GM21737 (cell line): ENCODE results near the gene CACNA2D3.

Source experiments
- ATAC-seq: cut with Tn5 transposase; IDR thresholded peaks from one replicate; pipeline ENCODE4 v1.9.1; 2021; ENCODE audit warnings: mild to moderate bottlenecking, moderate library complexity; ENCODE audit not compliant: unreplicated experiment

Gene CACNA2D3

DNA sequence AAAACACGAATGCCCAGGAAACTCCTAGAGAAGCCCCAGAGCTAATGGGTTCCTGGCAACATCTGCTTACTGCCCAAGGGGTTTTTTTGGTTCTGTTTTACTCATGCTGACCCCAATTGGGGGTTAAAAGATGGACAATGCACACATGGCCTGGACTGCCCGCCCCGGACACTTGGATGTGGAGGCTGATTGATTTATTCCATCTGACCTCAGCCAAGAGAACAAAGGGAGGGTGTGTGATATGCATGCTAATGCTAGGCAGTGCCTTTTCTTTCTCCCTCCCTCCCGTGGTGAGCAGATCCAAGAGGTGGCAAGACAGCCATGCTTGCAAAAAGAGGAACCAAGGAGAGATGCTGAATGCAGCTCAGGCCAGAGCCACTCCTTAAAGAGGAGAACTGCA is 808.8 kb downstream of the CACNA2D3 start:
- ATAC-seq: no peak

DNA sequence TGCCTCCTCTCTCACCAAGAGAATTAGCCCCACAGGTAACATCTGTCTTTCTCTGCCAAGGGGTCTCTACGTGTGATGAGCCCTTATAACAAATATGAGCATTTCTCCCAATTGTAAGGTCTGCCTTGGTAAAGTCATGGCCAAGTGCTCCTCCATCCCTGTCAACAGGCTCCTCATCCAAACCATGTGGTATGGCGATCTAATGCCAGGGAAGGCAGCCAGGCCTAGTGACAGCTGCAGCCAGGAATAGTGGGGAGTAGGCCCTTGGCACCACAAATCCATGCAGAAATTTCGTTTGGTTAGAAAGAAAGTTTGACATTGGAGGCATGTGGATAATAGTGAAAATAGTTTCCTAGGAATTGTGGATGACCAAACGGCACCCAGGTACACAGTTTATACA is 810.3 kb downstream of the CACNA2D3 start:
- ATAC-seq: no peak

DNA sequence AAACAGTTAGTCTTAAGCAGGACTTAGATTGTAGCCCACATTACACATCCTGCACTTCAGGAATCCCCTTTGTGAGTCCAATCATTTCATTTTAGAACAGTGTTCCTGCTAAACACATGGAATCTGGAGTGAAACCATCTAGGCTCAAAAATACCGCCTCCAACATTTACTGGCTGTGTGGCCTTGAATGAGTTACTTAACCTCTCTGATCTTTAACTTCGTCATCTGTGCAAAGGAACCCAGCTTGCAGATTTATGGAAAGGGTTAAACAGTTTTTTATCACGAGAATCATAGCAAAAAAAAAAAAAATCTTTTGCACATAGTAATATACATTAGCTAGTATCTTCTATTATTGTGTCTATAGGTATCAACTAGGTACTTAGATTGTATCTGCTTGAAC is 813.5 kb downstream of the CACNA2D3 start:
- no peak for ATAC-seq

DNA sequence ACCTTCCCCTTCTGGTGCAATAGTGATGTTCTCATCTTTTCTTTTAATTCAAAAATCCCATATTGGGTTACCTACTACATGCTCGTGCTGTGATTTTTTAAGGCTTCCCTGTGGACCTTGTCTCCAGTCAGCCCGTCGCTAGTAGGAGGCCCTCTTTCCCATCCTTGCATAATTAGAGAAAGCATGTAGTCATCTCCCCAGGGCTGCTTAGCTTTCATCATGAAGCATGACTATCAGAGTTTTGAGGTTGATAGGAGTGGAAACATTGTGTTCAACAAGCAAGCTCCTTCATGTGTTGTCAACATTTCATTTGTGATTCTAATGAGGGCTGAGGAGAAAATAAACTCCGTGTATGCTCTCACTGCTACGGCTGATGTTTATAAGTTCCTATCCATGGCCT is 814.2 kb downstream of the CACNA2D3 start:
- ATAC-seq: no peak

DNA sequence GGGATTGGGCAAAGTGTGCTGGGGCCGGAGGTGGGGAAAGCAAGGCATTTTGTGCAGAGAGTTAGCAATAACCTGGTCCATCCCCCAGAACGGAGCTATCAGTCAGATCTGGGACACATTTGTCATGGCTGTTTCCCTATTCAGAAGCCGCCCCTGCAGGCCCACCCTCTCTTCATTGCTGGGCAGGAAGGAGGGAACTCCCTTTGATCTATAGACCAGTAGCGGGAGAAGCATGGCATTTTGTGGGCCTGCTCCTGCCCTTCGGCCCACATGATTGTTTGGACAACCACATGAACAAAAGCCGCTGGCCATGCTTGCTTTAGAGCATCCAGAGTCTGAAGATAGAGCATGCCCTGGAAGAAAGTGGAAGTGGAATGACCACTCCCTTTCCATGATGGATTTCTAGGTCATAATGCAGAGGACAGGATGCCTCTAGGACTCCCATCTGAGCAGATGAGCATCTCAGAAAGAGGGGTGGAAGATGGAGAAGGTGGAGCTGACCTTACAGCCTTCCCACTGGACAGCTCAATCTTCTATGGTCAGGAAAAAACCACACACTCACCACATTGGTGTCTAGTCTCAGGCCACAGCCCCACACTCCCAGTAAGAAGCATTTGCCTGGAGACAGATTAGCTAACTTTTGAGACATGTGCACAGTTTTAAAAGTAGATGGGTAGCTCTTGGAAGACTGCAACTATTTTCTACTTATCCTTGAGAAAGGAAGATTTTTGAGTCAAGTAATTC is 817.4 kb downstream of the CACNA2D3 start:
- ATAC-seq: no peak

DNA sequence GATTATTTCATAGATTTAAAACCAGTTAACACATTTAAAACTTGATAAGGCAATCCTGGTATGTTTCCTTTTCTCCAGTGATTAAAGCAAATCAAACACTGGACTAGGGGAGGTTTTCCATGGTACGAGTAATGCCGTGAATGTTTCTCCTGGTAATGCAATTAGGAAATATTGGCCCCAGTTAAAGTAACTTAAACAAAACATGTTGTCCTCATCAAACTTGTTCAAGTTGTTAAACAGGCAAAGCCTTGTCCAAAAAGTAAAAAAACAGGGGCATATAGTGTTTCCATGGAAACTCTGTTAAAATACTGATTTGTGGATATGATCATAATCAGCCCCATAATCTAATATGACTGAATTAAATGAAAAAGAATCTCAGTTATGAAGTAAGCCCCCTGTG is 818.6 kb downstream of the CACNA2D3 start:
- no peak for ATAC-seq

DNA sequence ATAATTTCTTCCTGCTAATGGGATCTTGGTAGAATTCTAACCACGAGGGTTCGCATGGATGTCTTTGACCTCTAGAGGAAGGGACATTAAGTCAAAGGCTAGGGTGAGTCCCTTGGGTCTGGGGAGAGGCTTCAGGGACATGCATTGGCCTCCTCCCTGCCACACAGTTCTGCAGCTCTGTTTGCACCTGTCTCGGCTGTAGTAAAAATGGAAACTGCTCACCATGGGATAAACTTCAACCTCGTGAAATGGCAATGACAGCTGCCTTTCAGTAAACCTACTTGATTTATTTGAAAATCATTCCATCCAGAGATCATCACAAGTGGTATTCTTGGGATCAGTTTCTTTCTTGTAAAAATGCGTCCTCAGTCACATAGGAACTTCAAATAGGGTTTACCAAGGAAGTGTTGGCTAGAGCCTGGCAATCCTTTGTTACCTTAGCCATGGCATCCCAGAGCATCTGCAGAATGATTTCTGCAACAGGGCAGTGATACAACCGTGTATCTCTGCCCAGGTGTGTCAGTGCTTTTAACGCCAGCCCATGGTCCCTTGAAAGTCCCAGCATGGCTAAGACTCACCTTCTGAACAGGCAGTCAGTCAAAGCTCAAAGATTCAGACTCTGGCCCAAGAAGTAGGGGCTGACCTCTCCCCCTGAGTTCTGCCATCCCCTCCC is 819.5 kb downstream of the CACNA2D3 start:
- no peak for ATAC-seq

DNA sequence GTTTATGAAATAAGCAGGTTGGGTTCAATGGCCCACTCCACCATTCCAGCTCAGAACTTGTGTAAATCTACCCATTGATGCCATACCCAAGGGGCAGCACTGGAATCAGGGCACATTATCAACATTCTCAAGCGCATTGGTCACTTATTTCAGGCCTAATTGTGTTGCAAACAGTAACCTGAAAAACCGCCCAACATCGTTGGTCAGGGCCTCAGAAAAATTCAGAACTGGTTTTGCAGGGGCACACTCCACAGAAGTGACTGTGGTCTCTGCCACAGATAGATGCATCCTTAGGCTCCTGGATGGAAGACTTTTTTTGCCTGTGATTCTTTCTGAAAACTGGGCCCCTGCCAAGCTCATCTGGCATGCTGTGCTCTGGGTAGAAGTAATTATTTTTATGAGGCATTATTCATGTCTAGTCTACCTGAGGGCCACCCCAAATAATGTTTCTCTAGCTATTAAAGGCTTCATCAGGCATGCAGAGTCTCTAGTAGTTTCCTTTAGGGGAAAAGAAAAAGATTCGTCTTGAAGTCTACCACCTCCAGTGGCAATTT is 827.2 kb downstream of the CACNA2D3 start:
- no peak for ATAC-seq

DNA sequence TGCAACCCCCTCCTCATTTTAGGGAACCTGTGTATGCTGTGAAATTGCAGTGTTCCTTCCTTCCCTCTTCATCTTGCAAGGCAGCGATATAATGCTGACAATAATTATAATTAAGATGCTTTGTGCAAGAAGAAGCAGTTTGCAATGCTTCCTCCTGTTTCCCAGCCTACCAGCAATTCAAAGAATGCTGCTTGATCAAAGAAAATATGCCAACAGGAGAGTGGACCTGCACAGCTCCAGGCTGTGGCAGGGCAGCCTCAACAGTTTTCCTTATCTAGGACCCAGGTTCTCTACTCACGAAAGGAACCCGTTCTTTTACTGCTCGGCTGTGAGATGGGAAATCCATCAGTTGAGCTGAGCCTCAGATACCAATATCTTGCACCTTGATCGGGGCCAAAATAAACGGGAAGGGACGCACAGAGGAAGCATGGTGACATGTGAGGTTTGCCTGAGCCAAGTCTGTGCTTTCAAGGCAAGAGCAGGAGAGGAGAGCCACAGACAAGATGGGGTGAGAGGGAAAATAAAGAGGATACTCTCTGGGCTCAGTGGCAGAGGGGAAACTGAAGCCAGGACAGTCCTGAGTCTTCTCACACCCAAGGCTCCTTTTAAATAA is 828.1 kb downstream of the CACNA2D3 start:
- no peak for ATAC-seq

DNA sequence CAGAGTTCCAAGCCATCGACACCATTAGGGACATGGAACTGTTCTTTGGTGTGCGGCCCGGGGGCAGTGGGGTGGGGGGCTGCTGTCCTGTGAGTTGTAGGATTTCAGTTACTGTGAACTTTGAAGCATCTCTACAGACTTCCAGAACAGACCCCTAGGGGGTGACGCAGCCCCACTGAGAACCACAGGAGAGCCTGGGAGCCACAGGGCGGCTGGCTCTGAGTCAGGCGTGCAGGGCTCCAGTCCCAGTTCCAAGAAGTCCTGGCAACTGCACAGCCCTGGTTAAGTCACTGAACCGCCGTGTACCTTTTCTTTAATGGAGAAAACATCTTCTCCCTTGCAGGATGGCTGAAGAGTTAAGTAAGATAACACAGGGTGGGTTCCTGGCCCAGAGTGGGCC is 829.1 kb downstream of the CACNA2D3 start:
- no peak for ATAC-seq

DNA sequence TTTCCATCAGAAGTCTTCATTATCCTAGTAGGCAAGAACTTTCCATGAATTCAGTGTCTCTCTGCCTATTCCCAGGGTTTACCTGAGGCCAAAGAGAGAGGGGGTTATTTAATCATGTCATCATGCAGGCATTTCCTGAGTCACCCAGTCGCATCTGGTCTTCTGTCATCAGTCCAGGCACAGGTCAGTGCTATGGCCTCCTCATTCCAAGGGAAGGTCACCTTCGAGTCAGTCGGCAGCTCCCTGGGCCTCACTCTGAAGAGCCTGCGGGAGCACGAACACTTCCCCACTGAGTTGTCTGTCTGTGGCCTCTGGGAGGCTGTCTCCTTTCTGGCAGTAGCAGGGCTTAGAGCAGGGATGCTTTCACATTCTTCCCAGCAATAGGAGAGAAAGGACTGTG is 831.7 kb downstream of the CACNA2D3 start:
- ATAC-seq: no peak

DNA sequence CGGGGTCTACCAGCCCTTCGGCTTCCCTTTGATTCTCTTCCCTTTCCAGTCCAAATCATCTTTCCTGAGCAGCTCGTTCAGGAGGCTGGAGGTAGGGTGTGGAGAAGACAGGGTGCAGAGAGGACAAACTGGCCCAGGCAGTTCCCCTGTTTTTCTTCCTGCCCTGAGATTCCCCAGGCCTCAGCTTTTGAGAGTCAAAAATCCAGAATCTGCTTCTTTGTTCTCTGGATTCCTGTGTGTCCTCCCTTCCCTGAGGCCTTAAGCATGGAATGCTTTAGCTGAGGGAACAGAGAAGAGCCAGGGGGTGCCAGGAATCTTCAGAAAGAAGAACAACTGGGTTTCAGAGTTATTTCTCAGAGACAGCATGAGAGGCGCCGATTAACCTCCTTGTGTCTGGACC is 832.2 kb downstream of the CACNA2D3 start:
- no peak for ATAC-seq

DNA sequence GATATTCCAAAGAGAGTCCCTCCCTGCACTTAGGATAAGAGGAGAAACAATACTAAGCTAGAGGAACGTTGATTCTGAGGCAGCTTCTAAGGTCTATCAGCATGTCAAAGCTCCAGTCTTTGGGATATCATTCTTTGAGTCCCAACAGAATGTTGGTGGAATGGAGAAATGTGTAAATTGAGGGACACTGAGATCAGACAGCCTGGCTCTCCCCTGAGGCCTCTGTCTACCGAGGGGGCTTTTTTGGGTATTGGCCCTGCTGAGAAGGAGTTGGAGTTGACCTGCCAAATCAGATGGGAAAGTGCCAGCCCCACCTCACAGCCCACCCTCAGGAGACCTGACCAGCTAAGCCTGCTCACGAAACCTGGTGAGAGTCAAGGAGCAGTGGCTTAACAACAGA is 833.1 kb downstream of the CACNA2D3 start:
- no peak for ATAC-seq

DNA sequence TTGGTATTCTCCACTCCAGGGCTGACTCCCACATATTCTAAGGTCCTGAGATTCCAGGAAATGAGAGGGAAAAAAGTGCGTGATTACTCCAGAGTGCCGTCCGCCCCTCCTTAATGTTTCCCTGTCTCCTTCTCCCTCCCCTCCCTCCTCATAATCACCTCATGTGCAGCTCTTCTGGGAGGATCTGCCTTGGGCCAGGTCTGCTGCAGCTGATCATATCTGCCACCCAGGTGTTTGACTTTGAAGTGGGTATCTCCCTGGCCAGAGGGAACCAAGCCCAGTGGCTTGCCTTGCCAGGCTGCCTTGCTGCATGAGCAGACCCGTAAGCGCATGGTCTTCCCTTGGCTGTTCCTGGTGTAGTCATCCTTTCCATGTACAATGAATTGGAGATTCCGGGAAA is 833.6 kb downstream of the CACNA2D3 start:
- ATAC-seq: no peak

DNA sequence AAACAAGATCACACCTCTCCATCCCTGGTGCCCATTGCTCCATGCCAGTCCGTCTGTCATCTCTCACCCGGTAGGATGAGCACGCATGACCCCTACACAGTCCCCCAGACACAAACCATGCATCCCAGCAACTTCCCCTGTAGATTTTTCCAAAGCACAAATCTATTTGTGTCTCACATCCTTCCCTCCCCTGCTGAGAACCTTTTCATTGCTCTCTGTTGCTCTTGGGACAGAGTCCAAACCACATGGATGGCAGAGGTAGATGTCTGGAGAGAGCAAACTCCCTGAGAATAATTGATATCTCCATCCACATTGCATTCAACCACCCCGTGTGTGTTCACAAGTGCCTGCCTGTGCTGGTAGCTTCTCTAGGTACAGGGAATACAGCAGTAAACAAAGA is 835.4 kb downstream of the CACNA2D3 start:
- no peak for ATAC-seq

DNA sequence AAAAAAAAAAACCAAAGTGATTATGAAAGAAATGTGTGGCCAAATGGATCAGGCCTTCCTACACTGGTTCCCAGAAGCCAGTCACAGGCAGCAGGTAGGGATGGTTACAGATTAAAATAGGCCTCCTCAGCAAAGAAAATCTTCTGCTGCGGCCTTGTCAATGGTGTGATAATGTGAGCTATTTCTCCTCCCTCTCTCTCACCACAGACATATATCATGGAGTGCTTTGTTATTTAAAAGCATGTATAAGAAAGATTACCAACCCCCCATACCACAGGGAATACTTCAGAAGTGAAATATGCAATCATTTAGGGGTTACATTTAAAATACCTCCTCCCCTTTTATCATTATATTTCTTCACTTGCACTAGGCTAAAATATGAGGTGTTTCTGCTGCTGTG is 837.7 kb downstream of the CACNA2D3 start:
- ATAC-seq: no peak

DNA sequence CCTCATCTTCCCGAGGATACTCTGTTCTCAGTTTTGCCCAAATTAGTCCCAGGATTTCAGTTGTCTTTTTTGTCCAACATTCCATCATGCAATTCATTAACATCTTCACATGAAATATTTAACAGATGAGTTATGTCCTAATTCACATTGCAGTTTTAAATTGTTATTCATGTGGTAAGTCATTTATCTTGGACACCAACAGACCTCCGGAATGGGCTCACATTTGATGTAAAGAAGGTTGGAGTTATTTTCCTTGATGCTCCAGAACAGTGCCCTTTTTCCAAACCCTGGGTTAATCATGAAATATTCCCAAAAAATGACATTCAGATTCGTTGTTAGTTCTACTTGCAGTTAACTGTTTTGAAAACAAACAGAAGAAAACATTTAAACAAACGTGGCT is 838.3 kb downstream of the CACNA2D3 start:
- ATAC-seq: no peak

DNA sequence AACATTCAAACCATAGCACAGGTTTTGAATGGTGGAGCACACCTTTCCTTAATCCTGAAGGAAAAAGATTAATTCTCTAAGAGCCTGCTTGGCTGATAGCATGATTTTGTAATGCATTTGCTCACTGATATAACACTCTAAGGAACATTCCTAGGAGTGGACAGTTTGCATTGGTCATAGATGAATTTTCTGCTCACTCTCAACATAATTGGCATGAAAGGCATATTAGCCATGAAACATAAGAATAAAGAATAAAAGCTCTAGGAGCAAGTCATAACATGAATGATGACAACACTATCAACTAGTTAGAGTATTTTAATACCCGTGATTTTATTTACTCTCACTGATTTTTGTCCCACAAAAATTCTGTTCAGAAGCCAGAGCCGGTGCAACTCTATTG is 839.8 kb downstream of the CACNA2D3 start:
- no peak for ATAC-seq

DNA sequence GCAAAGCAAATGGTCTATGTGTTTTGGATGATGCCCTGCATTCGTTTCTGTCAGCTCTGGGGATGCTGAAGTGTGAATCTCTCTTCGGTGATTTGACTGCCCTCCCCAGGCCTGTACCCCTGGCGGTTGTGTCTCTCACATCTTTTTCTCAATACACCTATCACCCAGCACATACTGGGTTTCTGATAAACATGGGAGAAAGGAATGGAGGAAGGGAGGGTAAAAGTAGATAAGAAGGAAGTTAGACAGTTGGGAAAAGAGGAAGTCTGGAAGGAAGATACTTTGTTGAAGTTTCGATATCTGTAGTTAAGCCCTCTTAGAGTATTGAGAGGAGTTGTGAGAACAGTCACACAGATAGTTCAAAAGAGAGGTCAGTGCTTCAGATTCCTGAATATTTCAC is 841.3 kb downstream of the CACNA2D3 start:
- ATAC-seq: no peak

DNA sequence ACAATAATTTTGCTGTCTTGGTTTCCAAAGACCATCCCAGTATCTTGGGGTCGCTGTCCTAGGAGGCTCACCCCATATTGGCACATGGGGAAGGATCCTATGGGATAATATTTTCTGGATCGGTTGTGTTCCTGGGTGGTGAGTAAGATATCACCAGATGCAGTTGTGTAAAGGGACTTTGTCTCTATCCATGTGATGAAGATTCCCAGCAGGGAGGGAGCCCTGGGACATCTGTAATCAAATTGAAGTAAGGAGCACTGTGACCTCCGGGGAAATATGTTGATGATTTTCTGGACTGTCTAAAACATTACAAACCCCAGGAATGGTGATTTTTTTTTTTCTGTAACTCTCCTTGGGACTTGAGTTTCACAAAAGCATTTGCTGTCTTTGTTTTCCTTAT is 841.7 kb downstream of the CACNA2D3 start:
- ATAC-seq: no peak

DNA sequence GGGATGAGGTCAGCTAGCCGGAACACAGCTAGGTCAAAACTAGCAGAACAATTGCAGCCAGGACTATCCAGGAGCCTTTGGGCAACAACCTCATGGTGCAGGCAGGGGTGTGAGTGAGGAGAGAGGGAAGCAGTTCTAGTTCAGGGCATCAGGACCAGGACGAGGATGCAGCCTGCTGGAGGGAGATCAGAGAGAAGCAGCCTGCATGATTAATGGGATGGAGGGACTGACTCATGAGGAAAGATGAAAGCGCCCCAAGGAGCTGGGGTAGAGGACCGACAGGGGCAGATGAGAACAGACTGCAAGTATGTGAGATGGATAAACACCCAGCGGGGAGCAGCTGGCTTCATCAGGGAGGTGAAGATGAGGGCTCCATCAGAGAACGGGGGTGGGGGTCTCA is 843.4 kb downstream of the CACNA2D3 start:
- no peak for ATAC-seq

DNA sequence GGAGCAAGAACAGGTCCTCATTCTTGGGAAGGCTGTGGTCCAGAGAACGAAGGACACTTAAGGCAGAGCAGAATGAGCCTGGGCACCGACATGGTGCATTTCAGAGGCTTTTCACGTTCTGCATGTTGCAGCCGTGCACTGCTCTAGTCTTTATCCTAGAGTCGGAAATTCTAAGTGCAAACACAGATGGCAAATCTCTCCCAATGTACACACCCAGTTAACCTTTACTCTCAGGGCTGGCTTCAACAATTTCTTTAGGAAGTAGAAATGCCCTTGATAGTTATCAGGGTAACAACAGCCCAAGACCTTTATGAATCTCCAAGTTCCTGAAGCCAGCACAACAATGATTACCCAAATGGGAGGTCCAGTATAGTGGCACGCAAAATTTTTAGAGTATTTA is 844.6 kb downstream of the CACNA2D3 start:
- no peak for ATAC-seq
